HepG2 (cell line): ENCODE data around the gene RASA2. TPM values are rescaled to one million over a fixed set of nuclear protein-coding genes. Genes with fewer than 3 reads are reported as not detected.
"Not testable (repeated sequence)": the region's sequence is repeated elsewhere in the genome, so short reads cannot be mapped to it uniquely, and the experiment has no call there.

Experiments
- ATAC-seq: fragments of 200-7000 bp; cut with Tn5 transposase; 3 replicates; pipeline ENCODE4 v1.9.1; 2020; ENCODE audit warnings: mild to moderate bottlenecking, moderate library complexity
- BruUV-seq: library from RNA; stranded (reverse); fragments of 400-500 nt; replicated peaks from 2 replicates; lab custom pipeline; 2021; lab: Mats Ljungman, UMichigan
- CTCF ChIA-PET: fragments of 300-600 bp; formaldehyde crosslinking; extraction: SDS; loops from one replicate; lab custom pipeline; 2021; ENCODE audit warnings: low total read pairs, inconsistent platforms, low intra/inter-chr PET ratio; lab: Yijun Ruan, JAX
- POLR2A ChIA-PET: fragments of 350-600 bp; sonication (Branson Sonifier 250); formaldehyde crosslinking; loops from one replicate; lab custom pipeline; 2020; ENCODE audit warnings: antibody characterized with exemption, inconsistent platforms; lab: Yijun Ruan, JAX
- DNase-seq: peaks from one replicate; pipeline ENCODE4 v3.0.0-alpha.2; 2015; ENCODE audit warnings: low spot score
- FAIRE-seq: peaks from 3 replicates; lab custom pipeline; 2011; peaks lifted over from hg19 to GRCh38; lab: Jason Lieb, UNC
- H2AFZ ChIP-seq: one replicate; pipeline ENCODE4 v1.6.1; 2011; ENCODE audit warnings: low read length, inconsistent platforms
- H3K27ac ChIP-seq: fragments of 300-600 bp; 3 replicates; pipeline ENCODE4 v1.8.0; 2011; ENCODE audit warnings: mixed run types, mild to moderate bottlenecking, mixed read lengths, low read length, inconsistent platforms; ENCODE audit not compliant: insufficient read depth; ENCODE audit errors: extremely low read length
- H3K27me3 ChIP-seq, 2 experiments: fragments of 200-600 bp in 1 of 2; 2 replicates in 1 of 2; 3 replicates in 1 of 2; pipeline versions ENCODE4 v1.6.0 to v1.8.0; 2011; ENCODE audit warnings: low read length in 2 of 2, mild to moderate bottlenecking in 2 of 2, moderate library complexity in 2 of 2, inconsistent platforms in 1 of 2; ENCODE audit not compliant: insufficient read depth in 2 of 2, control insufficient read depth in 1 of 2
- H3K36me3 ChIP-seq, 2 experiments: fragments of 200-600 bp in 1 of 2; replicated peaks in 1 of 2; 2 replicates in 1 of 2; 3 replicates in 1 of 2; pipeline versions ENCODE4 v1.5.1 to v1.8.0; 2011; ENCODE audit warnings: low read length in 2 of 2, inconsistent platforms in 1 of 2; ENCODE audit not compliant: insufficient read depth in 2 of 2, control insufficient read depth in 1 of 2
- H3K4me1 ChIP-seq: 2 replicates; pipeline ENCODE4 v1.5.1; 2012; ENCODE audit warnings: low read length, inconsistent platforms; ENCODE audit not compliant: insufficient read depth
- H3K4me2 ChIP-seq: 2 replicates; pipeline ENCODE4 v1.6.0; 2011; ENCODE audit warnings: low read depth, low read length, inconsistent platforms
- H3K4me3 ChIP-seq, 3 experiments: fragments of 200-600 bp in 1 of 3; sonication (generic), shearing (Covaris generic) in 1 of 3; replicated peaks in 1 of 3; 2 replicates each; pipeline ENCODE4 v1.5.1; 2011 to 2016; ENCODE audit warnings: low read length in 3 of 3, inconsistent platforms in 2 of 3, low read depth in 2 of 3, mild to moderate bottlenecking in 2 of 3, control low read depth in 1 of 3, mixed read lengths in 1 of 3; ENCODE audit not compliant: insufficient read depth in 1 of 3
- H3K79me2 ChIP-seq: one replicate; pipeline ENCODE4 v1.6.1; 2011; ENCODE audit warnings: low read length, inconsistent platforms; ENCODE audit not compliant: insufficient read depth
- H3K9ac ChIP-seq: 2 replicates; pipeline ENCODE4 v1.6.0; 2011; ENCODE audit warnings: mild to moderate bottlenecking, low read depth, low read length, inconsistent platforms; ENCODE audit not compliant: insufficient read depth
- H3K9me3 ChIP-seq: 2 replicates; pipeline ENCODE4 v1.5.1; 2012; ENCODE audit warnings: mild to moderate bottlenecking, low read length
- H4K20me1 ChIP-seq: 2 replicates; pipeline ENCODE4 v1.6.0; 2011; ENCODE audit warnings: inconsistent platforms, mild to moderate bottlenecking, low read length, moderate library complexity; ENCODE audit not compliant: insufficient read depth
- IKZF5 ChIP-seq: IDR thresholded peaks from 2 replicates; pipeline ENCODE4 v1.6.1; 2018; ENCODE audit warnings: missing genetic modification reagents, mild to moderate bottlenecking, missing compliant biosample characterization
- MEF2D ChIP-seq: sonication (generic); formaldehyde crosslinking; IDR thresholded peaks from 2 replicates; pipeline ENCODE4 v1.5.1; 2020; ENCODE audit warnings: mild to moderate bottlenecking, missing genetic modification reagents
- ZNF160 ChIP-seq: sonication (generic); formaldehyde crosslinking; IDR thresholded peaks from 2 replicates; pipeline ENCODE4 v1.8.0; 2022; ENCODE audit warnings: mild to moderate bottlenecking, inconsistent platforms, missing genetic modification reagents
- WGBS: methylation state at CpG from one replicate; pipeline ENCODE4 v1.1.6; 2017; ENCODE audit warnings: low lambda C conversion rate; 5-methylcytosine and 5-hydroxymethylcytosine counted together
- in situ Hi-C: cut with HindIII; loops from 2 replicates; pipeline ENCODE4 v1.10.0; 2017; ENCODE audit warnings: low pct_unique_long_range_greater_than_20kb; ENCODE audit not compliant: extremely low pct_ligation_motif_present
- intact Hi-C: fragments of 100-400 bp; cut with micrococcal nuclease; formaldehyde crosslinking; loops from one replicate; pipeline ENCODE4 v1.10.0; 2022; ENCODE audit not compliant: unreplicated experiment
- polyA plus RNA-seq, 8 experiments: library from polyadenylated mRNA; depleted of rRNA in 3 of 8; stranded (reverse) in 7 of 8; unstranded in 1 of 8; fragments of >200 nt; fragmentation: Illumina TruSeq in 4 of 8; extraction: Trizol in 4 of 8; gene quantifications; 2 replicates each; pipeline versions ENCODE4 v1.2.1 to v1.2.3, GENCODE V29; 2011 to 2016; ENCODE audit warnings: low read depth in 4 of 8, missing spikeins in 1 of 8, mixed read lengths in 1 of 8; ENCODE audit not compliant: insufficient read depth in 1 of 8
- total RNA-seq, 5 experiments: library from RNA; depleted of rRNA; stranded (reverse); fragments of >200 nt; fragmentation: Illumina TruSeq; extraction: Trizol; gene quantifications; 2 replicates each; pipeline ENCODE4 v1.2.3, GENCODE V29; 2016; ENCODE audit warnings: low read depth in 1 of 5
- TF ChIP-seq, protein P1 (sequence below), 2 experiments: sonication (generic) in 1 of 2; formaldehyde crosslinking in 1 of 2; IDR thresholded peaks; 2 replicates each; pipeline versions ENCODE4 v1.4.0 to v1.6.1; 2018 to 2020; ENCODE audit warnings: missing genetic modification reagents in 2 of 2, borderline replicate concordance in 1 of 2, low read depth in 1 of 2, mild to moderate bottlenecking in 1 of 2, missing biosample characterization in 1 of 2

RASA2 gene
- total and polyA plus RNA-seq, 2 of the 13 experiments (the other 11 are each of a cell fraction or from before 2014, with no cell fraction given): 5.4 to 8.5 TPM

- TF ChIP-seq, protein P1, sequence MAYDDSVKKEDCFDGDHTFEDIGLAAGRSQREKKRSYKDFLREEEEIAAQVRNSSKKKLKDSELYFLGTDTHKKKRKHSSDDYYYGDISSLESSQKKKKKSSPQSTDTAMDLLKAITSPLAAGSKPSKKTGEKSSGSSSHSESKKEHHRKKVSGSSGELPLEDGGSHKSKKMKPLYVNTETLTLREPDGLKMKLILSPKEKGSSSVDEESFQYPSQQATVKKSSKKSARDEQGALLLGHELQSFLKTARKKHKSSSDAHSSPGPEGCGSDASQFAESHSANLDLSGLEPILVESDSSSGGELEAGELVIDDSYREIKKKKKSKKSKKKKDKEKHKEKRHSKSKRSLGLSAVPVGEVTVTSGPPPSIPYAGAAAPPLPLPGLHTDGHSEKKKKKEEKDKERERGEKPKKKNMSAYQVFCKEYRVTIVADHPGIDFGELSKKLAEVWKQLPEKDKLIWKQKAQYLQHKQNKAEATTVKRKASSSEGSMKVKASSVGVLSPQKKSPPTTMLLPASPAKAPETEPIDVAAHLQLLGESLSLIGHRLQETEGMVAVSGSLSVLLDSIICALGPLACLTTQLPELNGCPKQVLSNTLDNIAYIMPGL (CRISPR knock-in tag; IDR thresholded peaks at IDR 0.05; ENCODE audit: borderline replicate concordance in 1 of 2, low read depth in 1 of 2): no peak
- TF ChIP-seq MEF2D: no peak
- TF ChIP-seq IKZF5 (CRISPR knock-in tag): no peak
- TF ChIP-seq ZNF160: no peak
Observed at GRCh38 chr3:141493184-141493583, 6.4 kb downstream of the RASA2 start (continued).

GRCh38 chr3:141497589-141497988, 10.8 kb downstream of the RASA2 start:
- H4K20me1 ChIP-seq, in situ Hi-C loops, BruUV-seq, CTCF ChIA-PET, H3K4me3 ChIP-seq, H3K9me3 ChIP-seq, H3K27ac ChIP-seq, H3K4me2 ChIP-seq, H2AFZ ChIP-seq, H3K36me3 ChIP-seq, intact Hi-C loops, DNase-seq, H3K27me3 ChIP-seq, FAIRE-seq, POLR2A ChIA-PET, H3K9ac ChIP-seq, ATAC-seq: not testable (repeated sequence)
- 97% methylated on average over 4 of the region's 4 CpGs for WGBS
- Histone ChIP-seq H3K4me1 (peaks cover 20% of the 10 kb centered on the region), H3K79me2 (peaks cover 72% of the 10 kb centered on the region)
